Fibroblast of pulmonary artery (primary cell): ENCODE measurements around the gene CHN1.

Source experiments
- DNase-seq: peaks from one replicate; pipeline ENCODE4 v3.0.0-alpha.2; 2010; ENCODE audit warnings: low read depth
- H3K4me3 ChIP-seq: replicated peaks from 2 replicates; pipeline ENCODE4 v1.5.1; 2011; ENCODE audit warnings: low read depth, mild to moderate bottlenecking, control low read depth, low read length, moderate library complexity
- CTCF ChIP-seq: IDR thresholded peaks from 2 replicates; pipeline ENCODE4 v1.5.1; 2011; ENCODE audit warnings: mild to moderate bottlenecking, control low read depth, low read length, inconsistent platforms; ENCODE audit errors: missing control alignments

Gene CHN1

GRCh38 chr2:174766271-174766670 is 238.9 kb downstream of the CHN1 start:
- no peak for TF ChIP-seq CTCF
- no peak overlapping the region for H3K4me3 ChIP-seq
- no peak for DNase-seq

- DNase-seq, result no peak
- no peak for TF ChIP-seq CTCF
- no peak overlapping the region for H3K4me3 ChIP-seq
These were observed 239.6 kb downstream of the CHN1 start for GRCh38 chr2:174765576-174765975.

GRCh38 chr2:174764280-174765255 is 240.6 kb downstream of the CHN1 start, which contains the start of gene CHRNA1:
Gene CHRNA1, minus strand, starts transcription at chr2:174764472. Its CDS starts 78 bp downstream, at chr2:174764394.
- TF ChIP-seq CTCF, result no peak
- no peak within 1 kb of the TSS for H3K4me3 ChIP-seq
- no peak for DNase-seq

GRCh38 chr2:174763780-174764179 is 241.4 kb downstream of the CHN1 start:
- no peak overlapping the region for H3K4me3 ChIP-seq
- no peak for TF ChIP-seq CTCF

DNA sequence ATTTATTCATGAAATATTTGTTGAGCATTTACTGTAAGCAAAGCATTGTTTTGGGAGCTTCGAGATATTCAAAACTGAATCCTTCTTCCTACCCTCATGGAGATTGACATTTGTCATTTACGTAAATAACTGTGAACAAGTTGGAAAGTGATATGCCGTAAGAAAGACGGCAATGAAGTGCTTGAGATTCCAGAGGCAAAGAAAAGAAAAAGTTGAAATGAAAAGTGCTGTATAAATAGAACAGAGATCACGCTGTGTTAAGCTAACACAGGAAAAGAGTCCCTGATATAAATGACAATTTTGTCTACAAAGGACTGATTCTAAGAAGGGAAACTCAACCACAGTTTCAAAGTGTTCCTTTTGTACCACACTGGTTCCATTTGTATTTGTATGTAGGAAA is 242.7 kb downstream of the CHN1 start:
- no peak for DNase-seq
- no peak overlapping the region for H3K4me3 ChIP-seq
- TF ChIP-seq CTCF, result no peak

More at GRCh38 chr2:174763780-174764179, 241.4 kb downstream of the CHN1 start:
- no peak for DNase-seq

GRCh38 chr2:174761837-174762236 is 243.3 kb downstream of the CHN1 start:
- no peak overlapping the region for H3K4me3 ChIP-seq
- TF ChIP-seq CTCF, result no peak
- DNase-seq, result peak; percentile 20
